ENCODE data around the gene PEPD. TPM values are rescaled to one million over a fixed set of nuclear protein-coding genes. Genes with fewer than 3 reads are reported as not detected.

PEPD gene
- total and polyA plus RNA-seq, 2 of the 4 experiments (the other 2 are of a cell fraction): 36.7 to 88.4 TPM

DNA sequence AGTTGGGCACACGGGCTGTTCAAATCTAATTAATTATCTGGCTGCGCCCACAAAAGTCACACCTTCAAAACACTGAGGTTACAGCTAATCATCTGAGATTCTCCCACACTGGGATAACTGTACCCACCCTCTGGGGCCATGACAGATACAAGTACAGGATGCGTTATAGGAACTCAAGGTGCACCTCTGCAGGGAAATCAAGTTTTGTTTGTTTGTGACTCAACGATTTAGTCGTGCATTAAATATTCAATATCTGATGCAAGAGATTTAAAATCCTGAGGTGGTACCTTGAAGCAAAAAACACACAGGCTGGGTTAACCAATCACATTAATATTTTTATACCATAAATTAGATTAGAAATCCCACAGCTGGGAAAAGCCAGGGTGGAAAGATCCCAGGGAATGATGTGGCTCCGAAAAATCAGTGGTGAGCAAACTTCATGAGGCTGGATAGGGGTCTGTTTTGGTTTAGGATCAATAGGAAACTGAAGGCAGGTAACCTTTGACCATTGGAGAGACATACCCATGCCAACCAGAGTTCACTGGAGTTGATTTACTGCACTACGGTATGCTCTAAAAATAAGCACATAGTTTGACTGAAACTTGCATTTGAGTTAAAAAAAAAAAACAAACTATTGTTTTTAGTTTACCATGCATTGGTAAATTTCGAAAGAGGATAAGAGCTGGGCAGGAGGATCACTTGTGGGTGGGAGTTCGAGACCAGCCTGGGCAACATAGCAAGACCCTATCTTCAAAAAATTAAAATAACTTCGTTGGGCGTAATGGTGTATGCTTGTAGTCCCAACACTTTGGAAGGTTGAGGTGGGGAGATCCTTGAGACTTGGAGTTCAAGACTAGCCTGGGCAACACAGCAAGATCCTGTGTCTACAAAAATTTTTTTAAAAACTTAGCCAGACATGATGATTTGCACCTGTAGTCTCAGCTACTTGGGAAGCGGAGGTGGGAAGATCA lies 172.0 kb downstream of the PEPD start:
- Histone ChIP-seq H3K9ac (ENCODE audit: low read depth, low read length) (no peak overlapping the region), H3K56ac (ENCODE audit: extremely low read depth, insufficient read depth, low read length) (no peak overlapping the region), H3K4me2 (ENCODE audit: low read depth, low read length) (no peak overlapping the region), H2BK15ac (ENCODE audit: low read depth, low read length) (no peak overlapping the region), H4K8ac (ENCODE audit: low read depth in 2 of 2, low read length in 2 of 2) (no peak overlapping the region), H3K14ac (replicated peaks; ENCODE audit: low read depth, low read length) (no peak overlapping the region), H4K20me1 (ENCODE audit: insufficient read depth, low read length) (no peaks in the 10 kb centered on the region), H3K23ac (ENCODE audit: low read depth, low read length) (no peak overlapping the region), H4K5ac (ENCODE audit: low read depth, low read length) (no peak overlapping the region), H3K9me1 (ENCODE audit: insufficient read depth, low read length) (no peaks in the 10 kb centered on the region), H3K4me1 (ENCODE audit: control insufficient read depth, insufficient read depth, low read length) (no peaks in the 10 kb centered on the region), H2AFZ (replicated peaks; ENCODE audit: low read length, poor library complexity) (no peak overlapping the region), H3K18ac (ENCODE audit: low read depth, low read length) (no peak overlapping the region), H3K79me1 (ENCODE audit: low read depth in 1 of 2, low read length in 2 of 2) (no peaks in the 10 kb centered on the region), H2BK20ac (ENCODE audit: low read depth, low read length) (no peak overlapping the region), H3K9me3 (ENCODE audit: control insufficient read depth, insufficient read depth, low read length) (no peaks in the 10 kb centered on the region), H3K27ac (ENCODE audit: insufficient read depth, low read length) (no peak overlapping the region), H3K36me3 (ENCODE audit: control insufficient read depth, insufficient read depth, low read length) (no peaks in the 10 kb centered on the region), H3K4ac (ENCODE audit: low read depth, low read length) (no peak overlapping the region), H2AK5ac (ENCODE audit: low read depth, low read length) (no peak overlapping the region), H2BK120ac (ENCODE audit: low read depth, low read length) (no peak overlapping the region), H3K4me3 (ENCODE audit: insufficient read depth, low read depth, low read length) (no peak overlapping the region), H2AK9ac (replicated peaks; ENCODE audit: low read depth, low read length, poor library complexity) (no peak overlapping the region), H2BK5ac (ENCODE audit: low read depth, low read length, poor library complexity, severe bottlenecking) (no peak overlapping the region), H4K91ac (ENCODE audit: insufficient read depth, low read depth, low read length) (no peak overlapping the region), H3K27me3 (ENCODE audit: control insufficient read depth, insufficient read depth, low read length) (peaks cover 4% of the 10 kb centered on the region)
- ChIA-PET CTCF (no interaction called here), POLR2A (ENCODE audit: unreplicated experiment) (no interaction called here)
- TF ChIP-seq FOS (IDR thresholded peaks at IDR 0.05; ENCODE audit: low read depth, low read length): no peak
- no peak for TF ChIP-seq MAZ (IDR thresholded peaks at IDR 0.05; ENCODE audit: borderline replicate concordance, low read depth, low read length)
- TF ChIP-seq ELK1 (IDR thresholded peaks at IDR 0.05; ENCODE audit: borderline replicate concordance, low read depth, low read length): no peak
- TF ChIP-seq POLR2A (IDR thresholded peaks at IDR 0.05; ENCODE audit: low read depth, low read length): no peak
- TF ChIP-seq MAFK (IDR thresholded peaks at IDR 0.05; ENCODE audit: low read depth, low read length): no peak
- TF ChIP-seq BHLHE40 (IDR thresholded peaks at IDR 0.05; ENCODE audit: low read depth, low read length): no peak
- TF ChIP-seq SMC3 (IDR thresholded peaks at IDR 0.05; ENCODE audit: low read depth, low read length): no peak
- no peak for TF ChIP-seq RFX5 (IDR thresholded peaks at IDR 0.05; ENCODE audit: low read depth, low read length)
- no peak for TF ChIP-seq USF2 (IDR thresholded peaks at IDR 0.05; ENCODE audit: low read depth, low read length)
- no peak for TF ChIP-seq CEBPB (IDR thresholded peaks at IDR 0.05; ENCODE audit: low read depth, low read length)
- no CpG with 5 or more reads among the region's 12 CpGs for WGBS, 2 experiments (ENCODE audit: extremely low coverage in 2 of 2, insufficient read length in 1 of 2)
- intact Hi-C loops (cut with micrococcal nuclease): no loop called here
- no TSS peak for BruUV-seq (replicated peaks)
- ATAC-seq (ENCODE audit: low read depth): no peak
- in situ Hi-C loops (cut with MboI; ENCODE audit: low sequenced_read_pairs): no loop called here
- DNase-seq: no peak
- dilution Hi-C loops (cut with HindIII; ENCODE audit: low sequenced_read_pairs, unreplicated experiment): no loop called here
